Hindlimb muscle (tissue), 1 donor: ENCODE data around the gene SH2D6. TPM values are rescaled to one million over a fixed set of nuclear protein-coding genes. Genes with fewer than 3 reads are reported as not detected.

Source experiments
- DNase-seq: peaks from one replicate; pipeline ENCODE4 v3.0.0-alpha.2; 2013
- polyA plus RNA-seq: library from polyadenylated mRNA; unstranded; fragments of 120-200 nt; gene quantifications from one replicate; pipeline ENCODE4 v1.2.1, GENCODE V29; 2013; ENCODE audit not compliant: insufficient read length

The SH2D6 gene
- polyA plus RNA-seq, 1 donor, result 0.89 TPM

DNA sequence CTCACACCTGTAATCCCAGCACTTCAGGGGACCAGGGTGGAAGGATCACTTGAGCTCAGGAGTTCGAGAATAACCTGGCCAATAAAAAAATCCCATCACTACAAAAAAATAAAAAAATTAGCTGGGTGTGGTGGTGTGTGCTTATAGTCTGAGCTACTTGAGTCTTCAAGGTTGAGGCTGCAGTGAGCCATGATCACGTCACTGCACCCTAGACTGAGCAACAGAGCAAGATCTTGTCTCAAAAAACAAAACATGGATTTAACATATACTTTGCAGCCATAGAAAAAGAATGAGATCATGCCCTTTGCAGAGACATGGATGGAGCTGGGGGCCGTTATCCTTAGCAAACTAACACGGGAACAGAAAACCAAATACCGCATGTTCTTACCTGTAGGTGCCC, 22.2 kb downstream of the SH2D6 start:
- DNase-seq, result no peak

GRCh38 chr2:85441864-85442263, 23.4 kb downstream of the SH2D6 start:
- DNase-seq, result no peak

DNA sequence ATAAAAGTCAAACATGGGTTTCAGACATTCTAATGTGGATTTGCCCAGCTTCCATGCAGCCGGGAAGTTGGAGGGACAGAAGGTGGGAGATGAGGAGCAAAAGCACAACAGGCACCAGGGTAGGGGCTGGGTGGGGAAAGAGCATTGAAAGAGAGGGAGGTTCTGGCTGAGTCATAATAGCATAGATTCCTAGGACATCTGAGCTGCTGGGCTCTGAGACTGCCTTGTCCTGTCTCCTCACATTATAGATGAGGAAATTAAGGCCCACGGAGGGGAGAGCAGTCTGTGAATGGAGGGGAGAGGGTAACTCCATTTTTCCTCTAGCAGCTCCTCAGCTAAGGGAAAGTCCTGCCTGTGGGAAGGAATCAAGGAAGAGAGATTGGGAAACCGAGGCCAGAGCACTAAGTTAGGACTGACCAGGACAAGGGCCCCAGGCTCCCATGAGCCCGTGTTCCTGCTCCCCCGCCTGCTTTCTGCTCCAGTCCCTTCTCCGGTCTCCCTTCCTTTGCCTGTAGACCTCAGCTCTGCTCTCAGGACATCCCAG, 26.2 kb downstream of the SH2D6 start:
- DNase-seq, result no peak

GRCh38 chr2:85445316-85446295, 27.1 kb downstream of the SH2D6 start:
- no peak for DNase-seq

- no peak for DNase-seq
Measured at GRCh38 chr2:85446296-85447221, 28.0 kb downstream of the SH2D6 start.

DNA sequence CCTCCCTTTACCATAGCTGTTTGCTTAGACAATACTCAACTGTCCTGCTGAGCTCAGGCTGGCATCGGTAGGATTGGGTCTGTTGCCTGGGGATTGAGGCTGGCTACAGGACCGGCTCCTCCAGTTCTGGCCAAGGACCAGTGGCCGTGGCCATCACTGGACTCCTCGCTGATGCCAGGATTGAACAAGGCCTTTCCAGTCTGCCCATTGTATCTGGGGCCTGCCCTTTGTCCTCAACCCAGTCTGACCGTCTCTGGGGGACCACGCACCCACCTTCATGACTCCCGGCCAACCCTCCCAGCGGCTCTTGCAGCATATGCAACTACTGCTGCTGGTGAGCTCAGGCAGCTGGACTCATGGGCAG, 28.7 kb downstream of the SH2D6 start:
- no peak for DNase-seq

DNA sequence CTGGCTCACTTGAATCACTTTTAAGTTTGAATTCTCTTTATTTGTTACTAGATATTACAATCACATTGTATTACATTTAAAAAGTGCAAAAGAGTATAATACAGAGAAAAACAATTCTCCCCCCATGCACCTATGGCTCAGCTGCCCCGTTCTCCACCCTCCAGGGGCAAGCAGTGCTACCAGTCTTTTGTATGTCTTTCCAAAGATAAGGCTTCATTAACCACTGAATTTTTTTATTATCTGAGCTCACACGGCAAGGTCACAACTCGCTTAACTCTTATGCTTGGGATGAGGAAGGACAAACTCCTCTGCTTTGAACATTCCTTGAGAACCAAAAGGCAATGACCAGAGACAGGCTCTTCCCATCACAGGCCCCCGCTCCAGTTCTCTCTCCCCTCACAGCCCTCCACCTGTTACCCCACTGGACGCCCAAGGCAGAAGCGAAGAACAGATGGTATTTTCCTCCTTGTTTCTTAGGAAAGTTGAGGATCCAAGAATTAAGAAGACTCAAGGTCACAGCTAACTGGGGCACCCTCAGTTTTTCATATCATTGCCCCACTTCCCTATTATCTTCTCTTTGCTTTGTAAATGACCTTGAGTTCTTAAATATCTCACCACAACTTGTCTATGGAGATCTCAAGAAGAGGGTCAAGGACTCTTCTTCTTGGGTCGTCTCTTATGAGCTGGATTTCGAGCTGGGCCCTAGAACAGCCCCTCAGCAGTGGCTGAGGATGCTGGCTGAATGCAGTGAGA, 30.1 kb downstream of the SH2D6 start:
- no peak for DNase-seq

- DNase-seq, result no peak
Measured at GRCh38 chr2:85449214-85449588, 30.7 kb downstream of the SH2D6 start.

DNA sequence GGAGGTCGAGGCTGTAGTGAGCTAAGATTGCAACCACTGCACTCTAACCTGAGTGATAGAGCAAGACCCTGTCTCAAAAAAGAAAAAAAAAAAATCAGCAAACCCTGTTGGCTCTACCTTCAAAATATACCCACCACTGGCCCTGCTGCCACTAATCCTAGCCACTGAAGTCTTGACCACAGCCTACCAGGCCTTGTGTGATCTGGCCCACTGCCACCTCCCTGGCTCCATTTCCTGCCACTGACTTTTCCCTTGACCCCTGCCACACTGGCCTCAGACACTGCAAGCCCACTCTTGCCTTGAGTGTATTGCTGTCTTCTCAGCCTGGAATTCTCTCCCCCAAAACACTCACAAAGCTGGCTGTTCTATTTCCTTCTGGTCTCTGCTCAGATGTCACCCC, 33.7 kb downstream of the SH2D6 start:
- DNase-seq, result no peak

GRCh38 chr2:85453571-85453970, 35.1 kb downstream of the SH2D6 start:
- no peak for DNase-seq

- DNase-seq, result no peak
Measured at GRCh38 chr2:85455552-85456090, 37.1 kb downstream of the SH2D6 start.

DNA sequence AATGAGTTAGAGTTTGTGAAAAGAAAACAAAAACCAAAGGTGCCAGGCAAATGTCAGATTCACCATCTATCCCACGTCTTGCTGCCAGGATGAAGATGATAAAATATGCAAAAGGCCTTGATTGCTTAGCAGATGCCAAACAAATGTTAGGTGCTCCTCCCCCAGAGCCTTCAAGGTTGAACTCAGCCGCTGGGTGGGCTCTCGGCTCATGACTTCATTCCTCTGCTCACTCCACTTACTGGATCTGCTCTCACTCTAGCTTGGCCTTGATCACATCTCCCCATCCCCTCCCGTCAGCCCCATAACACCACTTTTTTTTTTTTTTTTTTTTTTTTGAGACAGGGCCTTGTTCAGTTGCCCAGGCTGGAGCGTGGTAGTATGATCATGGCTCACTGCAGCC, 38.5 kb downstream of the SH2D6 start:
- DNase-seq, result no peak

- no peak for DNase-seq
Measured at GRCh38 chr2:85457877-85458316, 39.4 kb downstream of the SH2D6 start.

DNA sequence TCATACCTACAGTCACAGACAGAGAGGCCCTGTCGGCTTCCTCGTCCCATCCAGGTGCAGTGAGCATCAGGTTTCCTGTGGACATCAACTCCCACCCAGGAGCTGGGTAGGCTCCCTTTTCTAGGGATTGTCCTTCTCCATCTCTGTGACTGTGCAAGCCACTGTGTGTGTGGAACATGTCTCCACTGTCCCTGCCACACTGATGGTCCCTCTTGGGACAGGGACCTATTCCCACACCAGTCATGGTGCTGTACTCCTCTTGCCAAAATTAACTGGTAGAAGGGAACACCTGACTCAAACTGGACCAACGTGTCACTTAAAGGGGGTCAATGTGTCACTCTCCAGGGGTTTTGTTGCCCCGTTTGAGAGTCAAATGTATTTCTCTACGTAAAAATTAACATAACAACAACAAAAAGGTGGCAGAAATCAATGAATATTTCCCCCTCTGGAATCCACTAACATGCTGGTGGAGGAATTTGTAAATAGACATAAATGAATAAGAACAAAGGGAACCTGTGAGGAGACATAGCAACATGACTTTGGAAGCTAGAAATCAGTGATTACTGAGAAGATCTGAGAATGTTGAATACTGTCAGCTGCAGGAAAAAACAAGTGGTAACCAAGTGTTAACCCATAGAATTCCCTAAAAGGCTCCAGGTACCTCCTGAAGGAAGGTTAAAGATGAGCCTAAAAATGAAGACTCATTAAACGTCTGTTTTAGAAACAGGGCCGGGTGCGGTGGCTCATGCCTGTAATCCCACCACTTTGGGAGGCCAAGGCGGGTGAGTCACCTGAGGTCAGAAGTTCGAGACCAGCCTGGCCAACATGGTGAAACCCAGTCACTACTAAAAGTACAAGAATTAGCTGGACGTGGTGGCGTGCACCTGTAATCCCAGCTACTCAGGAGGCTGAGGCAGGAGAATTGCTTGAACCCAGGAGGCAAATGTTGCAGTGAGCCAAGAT, 40.4 kb downstream of the SH2D6 start:
- no peak for DNase-seq

- no peak for DNase-seq
Measured at GRCh38 chr2:85459771-85460170, 41.3 kb downstream of the SH2D6 start.

- DNase-seq, result no peak
Measured at GRCh38 chr2:85462322-85462721, 43.8 kb downstream of the SH2D6 start.

DNA sequence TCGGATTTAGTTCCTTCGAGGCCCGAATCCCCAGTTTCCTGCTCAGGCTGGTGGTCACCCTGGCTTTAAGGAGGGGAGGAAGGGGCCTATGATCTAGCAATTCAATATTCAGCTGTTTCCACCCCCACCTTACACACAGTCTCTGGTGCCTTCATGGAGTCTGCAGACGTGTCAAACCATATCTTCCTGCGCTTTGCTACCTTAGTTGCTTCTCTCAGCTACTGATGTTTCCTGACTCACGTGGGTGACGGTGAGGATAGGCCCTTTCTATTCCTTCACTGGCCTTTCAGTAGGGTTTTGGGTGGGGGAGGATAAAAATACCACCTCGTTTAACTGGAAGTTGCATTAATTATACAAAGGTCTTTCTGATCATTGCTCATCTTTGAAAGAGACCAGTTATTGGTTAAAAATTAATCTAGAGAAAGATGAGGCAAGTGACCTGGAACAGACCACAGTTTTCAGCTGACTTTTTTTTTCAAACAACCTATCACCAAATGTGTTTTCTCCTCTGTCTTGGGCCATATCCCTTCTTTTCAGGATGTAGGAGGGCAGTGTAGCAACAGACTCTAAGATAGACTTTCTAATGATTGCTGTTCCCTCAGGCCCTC, 49.7 kb downstream of the SH2D6 start:
- DNase-seq, result no peak

DNA sequence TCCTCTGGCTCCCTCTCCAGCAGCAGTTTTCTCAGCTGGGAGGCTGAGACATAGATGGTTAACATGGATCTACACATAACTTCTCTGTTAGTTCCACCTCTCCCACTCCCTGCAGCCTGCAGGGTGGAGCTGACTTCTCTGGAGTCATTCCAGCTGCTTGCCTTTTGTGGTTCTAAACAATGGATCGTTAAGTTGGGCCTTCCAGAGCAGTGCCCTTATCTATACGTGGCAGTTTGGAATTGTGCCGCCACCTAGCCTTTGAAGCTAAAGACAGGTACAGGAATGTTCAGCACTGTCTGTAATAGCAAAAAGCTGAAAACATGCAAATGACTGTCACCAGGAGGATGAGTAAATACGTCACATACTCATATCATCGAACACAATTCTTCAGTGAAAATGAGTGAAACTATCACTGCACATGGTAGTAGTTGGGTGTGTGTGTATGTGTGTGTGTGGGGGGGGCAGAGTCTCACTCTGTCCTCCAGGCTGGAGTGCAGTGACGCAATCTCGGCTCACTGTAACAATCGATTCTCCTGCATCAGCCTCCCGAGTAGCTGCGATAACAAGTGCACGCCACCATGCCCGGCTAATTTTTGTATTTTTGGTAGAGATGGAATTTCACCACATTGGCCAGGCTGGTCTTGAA, 50.3 kb downstream of the SH2D6 start:
- DNase-seq, result no peak

DNA sequence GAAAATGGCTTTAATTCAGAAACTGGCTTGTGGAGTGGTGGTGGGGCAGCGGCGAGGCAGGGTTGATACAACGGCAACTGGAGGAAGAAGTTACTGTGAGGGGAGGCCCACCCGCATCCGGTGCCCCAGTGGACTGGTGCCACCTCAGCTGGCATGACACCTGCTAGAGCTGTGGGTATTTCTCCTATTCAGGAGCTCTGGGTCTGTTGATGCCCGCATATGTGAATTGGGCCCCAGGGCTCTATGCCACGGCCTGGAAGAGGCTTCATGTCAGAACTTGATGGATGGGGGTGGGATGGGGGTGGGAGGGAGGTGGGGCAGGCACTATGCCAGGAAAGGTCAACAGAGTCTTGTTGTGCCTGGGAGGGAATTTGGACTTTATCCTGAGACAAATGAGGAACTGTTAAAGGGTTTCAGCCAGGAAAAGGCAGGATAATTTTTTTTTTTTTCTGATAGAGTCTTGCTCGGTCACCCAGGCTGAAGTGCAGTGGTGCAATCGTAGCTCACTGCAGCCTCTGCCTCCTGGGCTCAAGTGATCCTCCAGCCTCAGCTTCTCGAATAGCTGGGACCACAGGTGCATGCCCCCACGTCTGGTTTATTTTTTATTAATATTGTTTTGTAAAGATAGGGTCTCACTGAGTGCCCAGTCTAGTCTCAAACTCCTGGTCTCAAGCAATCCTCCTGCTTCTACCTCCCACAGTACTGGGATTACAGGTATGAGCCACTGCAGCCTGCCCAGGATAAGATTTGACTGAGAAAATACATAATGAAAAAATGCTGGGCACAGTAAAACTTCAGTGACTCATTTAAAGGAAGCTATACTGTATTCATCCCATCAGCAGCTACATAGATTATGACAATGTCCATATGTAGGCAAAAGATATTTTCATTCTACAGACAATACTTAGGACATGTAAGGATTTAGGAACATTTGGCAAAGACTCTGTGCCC, 52.6 kb downstream of the SH2D6 start:
- no peak for DNase-seq
